Measurements from ENCODE around the gene EXOC4.

EXOC4 gene

GRCh38 chr7:133572087-133572486, 319.2 kb downstream of the EXOC4 start:
- Histone ChIP-seq H3K27me3 (ENCODE audit: insufficient read depth, low read length) (no peaks in the 10 kb centered on the region), H3K4me1 (ENCODE audit: insufficient read depth, low read length) (peaks cover 4% of the 10 kb centered on the region; the same call in 1 of the 2 replicates), H3K9ac (ENCODE audit: low read depth, low read length) (no peak overlapping the region), H3K4me3 (ENCODE audit: low read length) (no peak overlapping the region), H3K36me3 (ENCODE audit: insufficient read depth, low read length) (no peaks in the 10 kb centered on the region), H3K27ac (ENCODE audit: low read depth, low read length) (no peak overlapping the region), H3K9me3 (ENCODE audit: insufficient read depth, low read depth, low read length) (no peaks in the 10 kb centered on the region)

GRCh38 chr7:133572843-133573242, 320.0 kb downstream of the EXOC4 start:
- WGBS = no CpG with 5 or more reads among the region's 1 CpG
- Histone ChIP-seq H3K4me3 (ENCODE audit: low read length) (no peak overlapping the region), H3K9ac (ENCODE audit: low read depth, low read length) (no peak overlapping the region), H3K4me1 (ENCODE audit: insufficient read depth, low read length) (peaks cover 4% of the 10 kb centered on the region; the same call in 1 of the 2 replicates), H3K36me3 (ENCODE audit: insufficient read depth, low read length) (no peaks in the 10 kb centered on the region), H3K27me3 (ENCODE audit: insufficient read depth, low read length) (no peaks in the 10 kb centered on the region), H3K27ac (ENCODE audit: low read depth, low read length) (no peak overlapping the region), H3K9me3 (ENCODE audit: insufficient read depth, low read depth, low read length) (no peaks in the 10 kb centered on the region)

- WGBS = 94% methylated on average over 3 of the region's 4 CpGs
- no peaks in the 10 kb centered on the region for H3K36me3 ChIP-seq (ENCODE audit: insufficient read depth, low read length)
- H3K27ac ChIP-seq (ENCODE audit: low read depth, low read length) = no peak overlapping the region
- no peaks in the 10 kb centered on the region for H3K9me3 ChIP-seq (ENCODE audit: insufficient read depth, low read depth, low read length)
- no peaks in the 10 kb centered on the region for H3K27me3 ChIP-seq (ENCODE audit: insufficient read depth, low read length)
- H3K9ac ChIP-seq (ENCODE audit: low read depth, low read length) = no peak overlapping the region
- H3K4me1 ChIP-seq (ENCODE audit: insufficient read depth, low read length) = peaks cover 9% of the 10 kb centered on the region; the same call in 1 of the 2 replicates
- H3K4me3 ChIP-seq (ENCODE audit: low read length) = no peak overlapping the region
Observed at GRCh38 chr7:133573554-133574265, 320.8 kb downstream of the EXOC4 start.

- WGBS = 99% methylated on average over 2 of the region's 4 CpGs
- H3K27me3 ChIP-seq (ENCODE audit: insufficient read depth, low read length) = no peaks in the 10 kb centered on the region
- no peaks in the 10 kb centered on the region for H3K9me3 ChIP-seq (ENCODE audit: insufficient read depth, low read depth, low read length)
- H3K9ac ChIP-seq (ENCODE audit: low read depth, low read length) = no peak overlapping the region
- no peaks in the 10 kb centered on the region for H3K36me3 ChIP-seq (ENCODE audit: insufficient read depth, low read length)
- H3K4me1 ChIP-seq (ENCODE audit: insufficient read depth, low read length) = peaks cover 10% of the 10 kb centered on the region; the same call in 1 of the 2 replicates
- H3K4me3 ChIP-seq (ENCODE audit: low read length) = no peak overlapping the region
- H3K27ac ChIP-seq (ENCODE audit: low read depth, low read length) = no peak overlapping the region
Observed at GRCh38 chr7:133575726-133576440, 323.0 kb downstream of the EXOC4 start.

- Histone ChIP-seq H3K4me1 (ENCODE audit: insufficient read depth, low read length) (peaks cover 10% of the 10 kb centered on the region; the same call in 1 of the 2 replicates), H3K9me3 (ENCODE audit: insufficient read depth, low read depth, low read length) (no peaks in the 10 kb centered on the region), H3K4me3 (ENCODE audit: low read length) (no peak overlapping the region), H3K9ac (ENCODE audit: low read depth, low read length) (no peak overlapping the region), H3K27me3 (ENCODE audit: insufficient read depth, low read length) (no peaks in the 10 kb centered on the region), H3K36me3 (ENCODE audit: insufficient read depth, low read length) (no peaks in the 10 kb centered on the region), H3K27ac (ENCODE audit: low read depth, low read length) (no peak overlapping the region)
- 95% methylated on average over 6 of the region's 6 CpGs for WGBS
Observed at GRCh38 chr7:133576612-133577168, 323.8 kb downstream of the EXOC4 start.

GRCh38 chr7:133582766-133583523, 330.1 kb downstream of the EXOC4 start:
- Histone ChIP-seq H3K36me3 (ENCODE audit: insufficient read depth, low read length) (no peaks in the 10 kb centered on the region), H3K4me3 (ENCODE audit: low read length) (no peak overlapping the region), H3K27me3 (ENCODE audit: insufficient read depth, low read length) (no peaks in the 10 kb centered on the region), H3K4me1 (ENCODE audit: insufficient read depth, low read length) (peaks cover 18% of the 10 kb centered on the region), H3K27ac (ENCODE audit: low read depth, low read length) (no peak overlapping the region), H3K9ac (ENCODE audit: low read depth, low read length) (no peak overlapping the region), H3K9me3 (ENCODE audit: insufficient read depth, low read depth, low read length) (no peaks in the 10 kb centered on the region)
- 87% methylated on average over 4 of the region's 4 CpGs for WGBS

- Histone ChIP-seq H3K4me1 (ENCODE audit: insufficient read depth, low read length) (peaks cover 13% of the 10 kb centered on the region), H3K4me3 (ENCODE audit: low read length) (no peak overlapping the region), H3K9me3 (ENCODE audit: insufficient read depth, low read depth, low read length) (no peaks in the 10 kb centered on the region), H3K36me3 (ENCODE audit: insufficient read depth, low read length) (no peaks in the 10 kb centered on the region), H3K27ac (ENCODE audit: low read depth, low read length) (no peak overlapping the region), H3K9ac (ENCODE audit: low read depth, low read length) (no peak overlapping the region), H3K27me3 (ENCODE audit: insufficient read depth, low read length) (no peaks in the 10 kb centered on the region)
- WGBS = 94% methylated on average over 3 of the region's 3 CpGs
Observed at GRCh38 chr7:133583545-133584171, 330.8 kb downstream of the EXOC4 start.

- no peak overlapping the region for H3K27ac ChIP-seq (ENCODE audit: low read depth, low read length)
Observed at GRCh38 chr7:133584956-133585668, 332.2 kb downstream of the EXOC4 start.

GRCh38 chr7:133586253-133586652, 333.4 kb downstream of the EXOC4 start:
- no peak overlapping the region for H3K27ac ChIP-seq (ENCODE audit: low read depth, low read length)
- no peaks in the 10 kb centered on the region for H3K36me3 ChIP-seq (ENCODE audit: insufficient read depth, low read length)
- no peak overlapping the region for H3K9ac ChIP-seq (ENCODE audit: low read depth, low read length)
- H3K27me3 ChIP-seq (ENCODE audit: insufficient read depth, low read length) = no peaks in the 10 kb centered on the region
- H3K9me3 ChIP-seq (ENCODE audit: insufficient read depth, low read depth, low read length) = no peaks in the 10 kb centered on the region
- no peak overlapping the region for H3K4me3 ChIP-seq (ENCODE audit: low read length)
- peaks cover 11% of the 10 kb centered on the region for H3K4me1 ChIP-seq (ENCODE audit: insufficient read depth, low read length)
- 98% methylated on average over 2 of the region's 3 CpGs for WGBS

More at GRCh38 chr7:133584956-133585668, 332.2 kb downstream of the EXOC4 start:
- H3K4me1 ChIP-seq (ENCODE audit: insufficient read depth, low read length) = peaks cover 11% of the 10 kb centered on the region
- WGBS = 98% methylated on average over 5 of the region's 6 CpGs
- H3K9me3 ChIP-seq (ENCODE audit: insufficient read depth, low read depth, low read length) = no peaks in the 10 kb centered on the region
- H3K36me3 ChIP-seq (ENCODE audit: insufficient read depth, low read length) = no peaks in the 10 kb centered on the region
- no peak overlapping the region for H3K9ac ChIP-seq (ENCODE audit: low read depth, low read length)
- no peak overlapping the region for H3K4me3 ChIP-seq (ENCODE audit: low read length)
- no peaks in the 10 kb centered on the region for H3K27me3 ChIP-seq (ENCODE audit: insufficient read depth, low read length)

GRCh38 chr7:133587903-133588302, 335.0 kb downstream of the EXOC4 start:
- Histone ChIP-seq H3K9me3 (ENCODE audit: insufficient read depth, low read depth, low read length) (no peaks in the 10 kb centered on the region), H3K4me3 (ENCODE audit: low read length) (no peak overlapping the region), H3K9ac (ENCODE audit: low read depth, low read length) (no peak overlapping the region), H3K4me1 (ENCODE audit: insufficient read depth, low read length) (peaks cover 3% of the 10 kb centered on the region), H3K27ac (ENCODE audit: low read depth, low read length) (no peak overlapping the region), H3K27me3 (ENCODE audit: insufficient read depth, low read length) (no peaks in the 10 kb centered on the region), H3K36me3 (ENCODE audit: insufficient read depth, low read length) (no peaks in the 10 kb centered on the region)
